OCI-LY3 (cell line): ENCODE data around the gene PRPF40B.

Experiments used
- H2AFZ ChIP-seq: fragments of 200-600, 300-600 bp; shearing (Covaris generic); 2 replicates; pipeline ENCODE4 v1.6.0; 2014; ENCODE audit warnings: antibody characterized with exemption, low read depth, low read length
- H3K27ac ChIP-seq: fragments of 200-600, 300-600 bp; sonication (generic); 2 replicates; pipeline ENCODE4 v1.5.1; 2014; ENCODE audit warnings: mild to moderate bottlenecking, low read length, moderate library complexity, mixed read lengths
- H3K27me3 ChIP-seq: fragments of 200-600, 300-600 bp; sonication (generic); 2 replicates; pipeline ENCODE4 v1.6.1; 2014; ENCODE audit warnings: low read depth, low read length, mixed read lengths
- H3K36me3 ChIP-seq: fragments of 200-600, 300-600 bp; sonication (generic); replicated peaks from 2 replicates; pipeline ENCODE3; 2014; ENCODE audit warnings: low read depth, low read length, mixed read lengths
- H3K4me1 ChIP-seq: fragments of 300-600, 200-600 bp; sonication (generic); 2 replicates; pipeline ENCODE4 v1.6.1; 2014; ENCODE audit warnings: low read length, mixed read lengths
- H3K4me2 ChIP-seq: fragments of 200-600, 300-600 bp; sonication (generic); 2 replicates; pipeline ENCODE4 v1.6.1; 2014; ENCODE audit warnings: low read length, mixed read lengths
- H3K4me3 ChIP-seq: fragments of 300-600, 200-600 bp; sonication (generic); 2 replicates; pipeline ENCODE4 v1.5.1; 2014; ENCODE audit warnings: antibody characterized with exemption, mild to moderate bottlenecking, low read length, moderate library complexity
- H3K79me2 ChIP-seq: fragments of 300-600, 200-600 bp; shearing (Covaris generic); 2 replicates; pipeline ENCODE4 v1.6.1; 2014; ENCODE audit warnings: mild to moderate bottlenecking, low read length, mixed read lengths
- H3K9ac ChIP-seq: fragments of 300-600, 200-600 bp; shearing (Covaris generic); 2 replicates; pipeline ENCODE4 v1.6.0; 2014; ENCODE audit warnings: mild to moderate bottlenecking, low read length, moderate library complexity
- H3K9me3 ChIP-seq: fragments of 200-600, 300-600 bp; shearing (Covaris generic); 2 replicates; pipeline ENCODE4 v1.6.1; 2014; ENCODE audit warnings: low read length, mixed read lengths; ENCODE audit not compliant: insufficient read depth
- H4K20me1 ChIP-seq: fragments of 200-600, 300-600 bp; sonication (generic); 2 replicates; pipeline ENCODE4 v1.6.1; 2016; ENCODE audit warnings: low read length, mixed read lengths; ENCODE audit not compliant: insufficient read depth
- EZH2phosphoT487 ChIP-seq: fragments of 200-600 bp; shearing (Covaris generic); IDR thresholded peaks from 2 replicates; pipeline ENCODE4 v1.6.1; 2018; ENCODE audit warnings: antibody characterized with exemption, mixed run types, low read depth
- TF ChIP-seq, protein P1 (sequence below): fragments of 200-600, 300-600 bp; sonication (generic); IDR thresholded peaks from 2 replicates; pipeline ENCODE4 v1.5.1; 2014; ENCODE audit warnings: antibody characterized with exemption, low read length, low read depth

Gene PRPF40B

DNA sequence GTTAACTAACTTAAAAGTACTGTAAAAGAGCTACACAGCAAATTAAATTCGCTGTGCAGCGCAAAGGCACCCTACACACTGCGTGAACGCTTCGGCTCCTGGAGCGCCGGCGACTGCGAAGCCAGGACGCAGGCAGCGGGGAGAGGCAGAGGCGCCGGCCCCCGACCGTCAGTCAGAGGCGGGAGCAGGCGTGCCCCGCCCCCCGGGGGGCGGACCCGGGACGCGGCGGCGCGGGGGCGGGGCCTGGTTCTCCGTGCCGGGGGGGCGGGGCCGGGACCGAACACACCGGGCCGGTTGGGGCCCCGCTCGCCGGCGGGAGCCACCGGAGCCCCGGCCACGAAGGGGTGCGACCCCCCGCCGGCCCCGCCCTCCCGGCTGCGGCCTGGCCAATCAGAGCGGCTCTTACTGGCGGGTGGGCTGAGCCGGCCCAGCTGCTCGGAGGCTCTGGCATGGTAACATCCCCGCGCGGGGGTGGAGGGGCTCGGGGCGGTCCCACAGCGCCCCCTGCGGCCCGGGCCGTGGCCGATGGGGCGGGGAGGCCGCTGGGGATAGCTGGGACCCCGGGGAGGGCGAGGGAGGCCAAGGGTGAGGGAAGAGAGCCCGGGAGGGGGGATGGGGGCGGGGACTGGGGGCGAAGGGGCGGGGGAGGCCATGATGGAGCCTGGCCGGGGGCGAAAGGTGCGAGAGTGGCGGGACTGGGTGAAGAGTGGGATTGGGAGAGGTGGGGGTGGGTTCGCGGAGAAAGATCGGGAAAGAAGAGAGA, at the start of gene PRPF40B:
TSS of gene PRPF40B (plus strand) at position 420 of the 763 bp plus-strand sequence. CDS start at position 450, 30 bp downstream.
- peaks cover 16% of the 10 kb centered on the region for H3K27me3 ChIP-seq
- TF ChIP-seq EZH2phosphoT487: no peak
- TF ChIP-seq, protein P1, sequence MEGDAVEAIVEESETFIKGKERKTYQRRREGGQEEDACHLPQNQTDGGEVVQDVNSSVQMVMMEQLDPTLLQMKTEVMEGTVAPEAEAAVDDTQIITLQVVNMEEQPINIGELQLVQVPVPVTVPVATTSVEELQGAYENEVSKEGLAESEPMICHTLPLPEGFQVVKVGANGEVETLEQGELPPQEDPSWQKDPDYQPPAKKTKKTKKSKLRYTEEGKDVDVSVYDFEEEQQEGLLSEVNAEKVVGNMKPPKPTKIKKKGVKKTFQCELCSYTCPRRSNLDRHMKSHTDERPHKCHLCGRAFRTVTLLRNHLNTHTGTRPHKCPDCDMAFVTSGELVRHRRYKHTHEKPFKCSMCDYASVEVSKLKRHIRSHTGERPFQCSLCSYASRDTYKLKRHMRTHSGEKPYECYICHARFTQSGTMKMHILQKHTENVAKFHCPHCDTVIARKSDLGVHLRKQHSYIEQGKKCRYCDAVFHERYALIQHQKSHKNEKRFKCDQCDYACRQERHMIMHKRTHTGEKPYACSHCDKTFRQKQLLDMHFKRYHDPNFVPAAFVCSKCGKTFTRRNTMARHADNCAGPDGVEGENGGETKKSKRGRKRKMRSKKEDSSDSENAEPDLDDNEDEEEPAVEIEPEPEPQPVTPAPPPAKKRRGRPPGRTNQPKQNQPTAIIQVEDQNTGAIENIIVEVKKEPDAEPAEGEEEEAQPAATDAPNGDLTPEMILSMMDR: peak; percentile 51
- peak within 1 kb of the TSS; percentile 73 for H3K9ac ChIP-seq
- H2AFZ ChIP-seq: peak within 1 kb of the TSS; percentile 53
- H3K79me2 ChIP-seq: no peaks in the 10 kb centered on the region
- H3K27ac ChIP-seq: peak within 1 kb of the TSS; percentile 44
- peak within 1 kb of the TSS; percentile 83 for H3K4me3 ChIP-seq
- H3K9me3 ChIP-seq: no peaks in the 10 kb centered on the region
- H3K4me1 ChIP-seq: peaks cover 22% of the 10 kb centered on the region
- no peaks in the 10 kb centered on the region for H3K36me3 ChIP-seq
- H3K4me2 ChIP-seq: peak within 1 kb of the TSS; percentile 85
- H4K20me1 ChIP-seq: no peaks in the 10 kb centered on the region

GRCh38 chr12:49577589-49578315, 45.6 kb upstream of the PRPF40B start:
- TF ChIP-seq, protein P1: no peak
- no peak for TF ChIP-seq EZH2phosphoT487
- no peak overlapping the region for H3K9ac ChIP-seq
- H2AFZ ChIP-seq: no peak overlapping the region
- no peak overlapping the region for H3K4me2 ChIP-seq
- H3K36me3 ChIP-seq: peaks cover 10% of the 10 kb centered on the region
- no peak overlapping the region for H3K27ac ChIP-seq
- no peaks in the 10 kb centered on the region for H3K9me3 ChIP-seq
- H4K20me1 ChIP-seq: no peaks in the 10 kb centered on the region
- no peaks in the 10 kb centered on the region for H3K27me3 ChIP-seq
- no peak overlapping the region for H3K4me3 ChIP-seq
- peaks cover 11% of the 10 kb centered on the region for H3K4me1 ChIP-seq
- H3K79me2 ChIP-seq: no peaks in the 10 kb centered on the region; the same call in 1 of the 2 replicates

DNA sequence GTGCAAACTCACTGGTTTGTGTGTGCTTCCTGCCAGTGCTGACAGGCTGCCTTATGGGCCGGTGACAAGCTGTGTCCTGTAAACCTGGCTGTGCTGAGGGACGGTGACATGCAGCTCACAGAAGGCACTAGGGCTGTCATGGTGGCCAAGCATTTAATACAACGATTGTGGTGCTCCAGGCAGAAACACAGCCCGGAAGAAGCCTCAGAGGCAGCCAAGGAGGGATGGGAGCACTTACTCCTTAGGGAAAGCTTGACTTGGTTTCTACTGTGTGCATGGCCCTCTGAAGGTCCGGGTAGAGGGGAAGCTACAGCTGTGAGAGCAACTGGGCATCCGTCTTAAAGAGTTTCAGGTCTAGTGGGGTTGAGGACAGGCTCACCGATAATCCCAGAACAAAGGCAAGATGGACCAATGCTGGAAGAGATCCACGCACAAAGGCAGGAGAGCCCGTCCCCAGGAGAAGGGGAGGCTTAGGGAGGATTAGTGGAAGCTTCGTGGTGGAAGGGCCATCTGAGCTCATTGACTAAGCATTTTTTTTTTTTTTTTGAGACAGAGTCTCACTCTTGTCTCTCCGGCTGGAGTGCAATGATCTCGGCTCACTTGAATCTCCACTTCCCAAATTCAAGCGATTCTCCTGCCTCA, 44.8 kb upstream of the PRPF40B start:
- H3K9me3 ChIP-seq: no peaks in the 10 kb centered on the region
- H2AFZ ChIP-seq: no peak overlapping the region
- no peak overlapping the region for H3K9ac ChIP-seq
- H3K36me3 ChIP-seq: peaks cover 7% of the 10 kb centered on the region
- H3K27ac ChIP-seq: no peak overlapping the region
- peaks cover 11% of the 10 kb centered on the region for H3K4me1 ChIP-seq
- H3K79me2 ChIP-seq: no peaks in the 10 kb centered on the region; the same call in 1 of the 2 replicates
- no peak overlapping the region for H3K4me2 ChIP-seq
- H3K27me3 ChIP-seq: no peaks in the 10 kb centered on the region
- no peaks in the 10 kb centered on the region for H4K20me1 ChIP-seq
- H3K4me3 ChIP-seq: no peak overlapping the region
- TF ChIP-seq, protein P1: no peak
- no peak for TF ChIP-seq EZH2phosphoT487
